Stimulated activated CD4-positive, alpha-beta T cell treated with anti-CD3 and anti-CD28 coated beads, Interleukin-12 subunit alpha, Interleukin-12 subunit beta, amount 100 ng/mL, for 48 hours (primary cell): ENCODE measurements around the gene RIC1.
"Not testable (repeated sequence)": the region's sequence is repeated elsewhere in the genome, so short reads cannot be mapped to it uniquely, and the experiment has no call there.

ENCODE experiments used
- DNase-seq, 3 donors: peaks; one replicate each; pipeline ENCODE4 v3.0.0-alpha.2; 2020; ENCODE audit warnings: low read depth in 2 of 3, low spot score in 1 of 3

Gene RIC1

GRCh38 chr9:5620494-5620893, 8.4 kb upstream of the RIC1 start:
- no peak for DNase-seq

GRCh38 chr9:5621327-5621726, 7.6 kb upstream of the RIC1 start:
- no peak for DNase-seq

GRCh38 chr9:5622016-5622415, 6.9 kb upstream of the RIC1 start:
- no peak for DNase-seq

DNA sequence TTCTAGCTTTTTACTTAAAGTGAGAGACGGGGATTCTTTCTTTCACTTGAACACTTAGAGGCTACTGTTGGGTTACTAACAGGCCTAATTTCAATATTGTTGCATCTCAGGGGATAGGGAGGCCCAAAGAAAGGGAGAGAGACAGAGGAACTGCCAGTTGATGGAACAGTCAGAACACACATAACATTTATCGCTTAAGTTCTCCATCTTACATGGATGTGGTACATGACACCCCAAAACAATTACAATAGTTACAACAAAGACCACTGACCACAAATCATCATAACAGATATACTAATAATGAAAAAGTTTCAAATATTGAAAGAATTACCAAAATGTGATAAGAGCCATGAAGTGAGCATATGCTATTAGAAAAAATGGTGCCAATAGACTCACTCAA, 4.3 kb upstream of the RIC1 start:
- DNase-seq: no peak

DNA sequence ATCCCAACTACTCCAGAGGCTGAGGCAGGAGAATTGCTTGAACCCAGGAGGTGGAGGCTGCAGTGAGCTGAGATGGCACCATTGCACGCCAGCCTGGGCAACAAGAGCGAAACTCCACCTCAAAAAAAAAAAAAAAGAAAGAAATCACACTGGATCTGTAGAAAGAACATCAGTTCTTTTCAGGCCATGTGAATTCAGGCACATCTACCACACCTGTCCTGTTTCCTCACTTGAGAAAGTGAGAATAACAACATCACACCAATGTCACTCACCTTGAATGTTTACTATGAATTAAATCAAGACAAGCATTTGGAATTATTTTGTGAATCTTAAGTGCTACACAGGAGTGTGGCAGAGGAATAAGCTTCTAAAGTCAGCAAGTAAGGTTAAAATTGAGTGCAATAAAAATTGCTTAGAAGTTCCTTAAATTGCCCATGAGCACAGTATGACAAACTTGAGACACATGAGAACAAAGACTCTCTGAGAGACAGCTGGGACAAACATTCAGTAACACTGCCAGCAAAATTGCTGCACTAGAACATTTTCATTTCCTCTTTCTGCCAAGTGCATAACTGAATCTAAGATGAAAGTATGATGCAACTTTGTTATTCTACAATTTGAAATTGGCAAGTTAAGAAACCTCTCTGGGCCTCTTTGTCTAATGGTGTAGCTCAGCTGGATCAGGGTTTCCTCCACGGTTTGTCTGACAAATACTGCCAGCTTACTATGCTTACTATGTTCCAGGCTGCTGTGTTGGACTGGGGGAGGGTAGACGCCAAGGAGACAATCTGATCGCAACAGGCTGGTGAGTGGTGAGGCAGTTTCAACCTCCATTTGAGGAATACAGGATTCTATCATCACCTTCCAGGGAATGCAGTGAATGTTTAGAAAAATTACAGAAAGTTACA, 1.9 kb upstream of the RIC1 start:
- DNase-seq: peak; percentile 17 to 48 (median 27)

GRCh38 chr9:5627686-5628085, 1.2 kb upstream of the RIC1 start:
- not testable (repeated sequence) for DNase-seq

GRCh38 chr9:5628183-5628529, 751 bp upstream of the RIC1 start:
- DNase-seq: no peak

DNA sequence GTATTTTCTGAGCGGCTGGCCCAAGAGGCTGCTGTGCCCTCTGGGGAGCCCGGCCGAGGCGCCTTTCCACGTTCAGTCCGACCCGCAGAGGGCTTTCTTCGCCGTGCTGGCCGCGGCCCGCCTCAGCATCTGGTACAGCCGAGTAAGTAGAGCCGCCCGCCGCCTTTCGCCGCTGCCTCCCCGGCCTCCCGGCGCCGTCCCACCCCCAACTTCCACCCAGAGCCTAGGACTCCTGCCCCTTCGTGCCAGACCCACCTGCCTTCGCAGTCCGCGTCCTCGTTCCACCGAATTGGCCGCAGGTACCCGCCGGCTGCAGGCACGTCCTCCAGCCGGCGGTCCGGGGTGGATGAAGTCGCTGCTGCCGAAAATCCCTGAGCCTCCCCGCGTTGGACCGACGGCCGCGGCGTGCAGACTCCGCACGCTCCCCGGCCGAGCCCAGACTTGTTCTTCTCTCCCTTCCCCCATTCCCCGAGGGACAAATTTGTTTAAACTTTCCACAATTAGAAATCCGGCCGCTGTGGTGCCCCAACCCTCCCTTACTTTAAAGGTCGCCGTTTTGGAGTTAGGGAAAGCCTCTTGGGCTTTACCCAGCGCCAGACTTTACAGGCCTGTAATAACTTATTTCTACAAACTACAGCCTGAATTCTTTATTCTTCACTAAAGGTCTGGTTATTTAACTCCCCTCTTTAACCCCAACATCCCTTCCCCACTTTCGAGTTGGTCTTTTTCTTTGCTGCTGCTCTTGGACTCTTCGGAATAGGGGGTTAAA, 589 bp downstream of the RIC1 start:
- peak in 1 of 3 donors; percentile 24 for DNase-seq

DNA sequence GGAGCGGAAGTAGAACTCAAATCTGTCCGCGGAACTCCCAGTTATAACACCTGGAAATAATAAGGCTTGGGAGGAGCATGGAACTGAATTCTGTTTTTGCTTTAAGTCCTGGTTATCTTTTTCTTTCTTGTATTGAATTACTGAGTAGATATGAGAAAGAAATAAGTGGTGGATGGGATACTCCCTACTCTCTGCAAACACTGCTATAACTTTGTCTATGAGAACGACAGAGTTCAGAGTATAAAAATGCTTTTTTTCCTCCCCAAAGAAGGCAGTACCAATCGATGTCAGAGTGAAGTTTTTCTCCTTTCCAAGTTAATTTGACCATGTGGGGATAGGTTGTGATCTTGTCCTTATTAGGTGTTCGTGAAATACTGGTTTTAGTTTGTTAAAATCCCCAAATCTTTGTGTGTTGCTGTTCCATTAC, 1.2 kb downstream of the RIC1 start:
- no peak for DNase-seq

GRCh38 chr9:5631026-5631425, 2.1 kb downstream of the RIC1 start:
- no peak for DNase-seq

DNA sequence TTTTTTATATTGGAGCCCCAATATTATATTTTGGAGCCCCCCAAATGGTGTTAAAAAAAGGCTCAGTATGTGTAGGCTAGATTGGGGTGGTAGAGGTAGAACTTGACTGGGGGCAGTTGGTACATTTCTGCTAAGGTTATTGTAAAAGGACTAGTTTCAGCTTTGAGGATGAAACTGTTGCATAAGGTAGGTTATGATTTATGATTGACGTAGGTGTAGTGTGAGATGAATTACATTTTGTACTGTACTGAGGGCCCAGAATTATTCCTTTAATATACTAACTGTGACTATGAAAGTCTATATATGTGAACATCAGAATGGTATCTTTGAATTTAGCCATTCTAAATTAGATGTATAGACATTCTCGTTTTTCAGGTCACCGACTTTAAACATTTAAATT, 3.6 kb downstream of the RIC1 start:
- DNase-seq: no peak

DNA sequence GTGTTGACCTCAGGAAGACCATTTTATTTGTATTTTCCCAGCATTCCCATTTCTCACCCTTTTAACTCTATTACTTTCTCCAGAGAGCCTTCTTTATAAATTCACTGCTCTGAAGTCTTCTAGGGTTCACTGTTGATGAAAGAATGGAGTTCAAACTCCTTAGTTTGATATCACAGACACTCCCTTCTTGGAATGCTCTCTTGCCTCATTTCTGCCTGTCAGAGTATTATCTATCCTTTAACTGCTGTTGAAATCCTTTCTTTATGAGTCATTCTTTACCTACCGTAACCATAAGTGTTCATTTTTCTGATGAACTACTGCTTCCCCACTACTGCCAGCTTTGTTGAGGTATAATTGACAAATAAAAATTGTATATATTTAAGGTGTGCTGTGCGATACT, 4.3 kb downstream of the RIC1 start:
- DNase-seq: no peak

- DNase-seq: no peak
Measured at GRCh38 chr9:5635390-5635789, 6.5 kb downstream of the RIC1 start.

GRCh38 chr9:5639816-5640215, 10.9 kb downstream of the RIC1 start:
- DNase-seq: no peak

DNA sequence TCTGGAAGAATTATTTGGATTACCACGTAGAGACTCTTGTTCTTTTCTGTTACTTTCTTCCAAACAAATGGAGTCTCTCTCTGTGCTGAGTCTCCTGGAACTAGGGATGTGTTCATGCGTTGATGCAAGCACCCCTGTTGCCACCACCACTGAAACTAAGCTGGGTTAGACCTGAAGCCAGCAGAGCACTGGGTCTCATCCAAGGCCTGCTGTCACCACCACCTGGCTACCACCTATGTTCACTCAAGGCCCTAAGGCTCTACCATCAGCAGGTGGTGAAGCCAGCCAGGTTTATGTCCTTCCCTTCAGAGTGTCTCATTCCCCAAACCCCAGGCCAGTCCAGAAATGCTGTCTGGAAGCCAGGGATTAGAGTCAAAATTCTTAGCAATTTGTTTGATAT, 13.3 kb downstream of the RIC1 start:
- no peak for DNase-seq

- no peak for DNase-seq
Measured at GRCh38 chr9:5643005-5643624, 14.2 kb downstream of the RIC1 start.

DNA sequence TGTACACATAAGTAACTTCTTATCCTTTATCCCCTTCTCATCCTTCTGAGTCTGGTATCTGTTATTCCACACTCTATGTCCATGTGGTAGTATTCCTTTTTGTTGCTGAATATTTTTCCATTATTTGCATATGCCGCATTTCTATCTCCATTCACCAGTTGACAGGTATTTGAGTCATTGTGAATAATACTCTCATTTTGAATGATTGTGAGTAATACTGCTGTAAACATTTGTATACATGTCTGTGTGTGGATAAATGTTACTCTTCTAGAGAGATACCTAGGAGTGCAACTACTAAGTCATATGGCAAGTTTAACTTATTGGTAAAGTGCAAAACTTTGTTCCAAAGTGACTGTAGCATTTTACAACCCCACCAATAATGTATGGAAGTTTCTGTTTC, 15.6 kb downstream of the RIC1 start:
- DNase-seq: no peak

GRCh38 chr9:5646116-5646515, 17.2 kb downstream of the RIC1 start:
- no peak for DNase-seq

DNA sequence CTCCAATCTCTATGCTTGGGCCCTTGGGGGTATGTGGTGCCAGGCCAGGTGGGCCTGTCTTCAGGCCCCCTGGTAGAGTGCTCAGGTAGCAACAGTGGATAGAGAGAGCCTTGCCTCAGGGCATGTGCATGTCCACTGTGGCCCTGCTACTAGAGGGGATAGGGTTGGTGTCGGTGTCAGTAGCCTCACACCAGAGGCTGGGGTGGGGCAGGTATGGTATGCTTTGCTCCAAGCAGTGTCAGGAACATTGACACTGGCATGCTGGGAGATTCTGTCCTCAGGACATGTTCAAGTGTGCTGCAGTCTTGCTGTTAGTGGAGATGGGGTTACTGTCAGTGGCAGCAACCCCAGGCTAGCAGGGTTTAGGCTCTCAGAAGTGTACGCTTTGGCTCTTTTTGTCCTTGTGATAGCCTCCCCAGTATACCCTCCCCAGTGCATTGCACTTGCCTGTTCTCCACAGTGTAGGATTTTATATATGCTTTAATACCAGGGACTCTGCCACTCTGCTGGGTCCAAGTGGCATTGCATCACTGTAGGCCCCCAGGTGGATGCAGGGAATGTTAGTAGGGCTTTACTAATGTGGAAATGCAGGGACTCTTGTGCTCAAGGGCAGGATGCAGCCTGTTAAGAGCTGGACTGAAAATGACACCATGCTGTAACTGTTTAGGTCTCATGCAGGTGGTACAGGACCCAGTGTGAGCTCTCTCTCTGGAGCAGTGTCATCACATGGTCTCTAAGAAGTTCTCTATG, 21.6 kb downstream of the RIC1 start:
- DNase-seq: no peak

- no peak for DNase-seq
Measured at GRCh38 chr9:5651246-5651645, 22.3 kb downstream of the RIC1 start.

GRCh38 chr9:5652821-5653220, 23.9 kb downstream of the RIC1 start:
- no peak for DNase-seq
